ENCODE results near the gene BORCS5. TPM values are rescaled to one million over a fixed set of nuclear protein-coding genes. Genes with fewer than 3 reads are reported as not detected.

The BORCS5 gene
- total and polyA plus RNA-seq, 2 donors (not counting 1 experiment from before 2014, with no cell fraction given): 11.9 to 46.2 TPM

- no peak for DNase-seq
- Mint-ChIP-seq H3K27ac (no peak overlapping the region), H3K4me3 (no peak overlapping the region), H3K9me3 (ENCODE audit: insufficient read depth) (no peaks in the 10 kb centered on the region), H3K4me1 (no peaks in the 10 kb centered on the region), H3K27me3 (no peaks in the 10 kb centered on the region)
- no peak for ATAC-seq (ENCODE audit: low read depth)
- Histone ChIP-seq H3K27ac (ENCODE audit: low read length in 2 of 2) (no peak overlapping the region), H3K4me2 (replicated peaks; ENCODE audit: low read depth, low read length, poor library complexity, severe bottlenecking) (no peak overlapping the region), H3K27me3 (replicated peaks in 1 of 4; ENCODE audit: control extremely low read depth in 1 of 4, control insufficient read depth in 3 of 4, insufficient read depth in 4 of 4, low read length in 3 of 4) (no peaks in the 10 kb centered on the region), H3K9me3 (ENCODE audit: control extremely low read depth in 1 of 3, control insufficient read depth in 2 of 3, insufficient read depth in 1 of 3, low read length in 2 of 3) (no peaks in the 10 kb centered on the region), H2AFZ (ENCODE audit: insufficient read depth, low read depth, low read length, poor library complexity, severe bottlenecking) (no peak overlapping the region), H3K79me2 (ENCODE audit: control insufficient read depth, insufficient read depth, low read length) (peaks cover 15% of the 10 kb centered on the region), H4K20me1 (ENCODE audit: control insufficient read depth, insufficient read depth, low read length, poor library complexity, severe bottlenecking) (no peaks in the 10 kb centered on the region), H3K36me3 (replicated peaks in 1 of 2; ENCODE audit: control extremely low read depth in 1 of 2, control insufficient read depth in 1 of 2, extremely low read depth in 1 of 2, insufficient read depth in 2 of 2, low read length in 1 of 2) (peaks cover 2 to 15% of the 10 kb centered on the region in 2 experiments), H3K9ac (ENCODE audit: low read length) (no peak overlapping the region), H3K4me1 (ENCODE audit: control insufficient read depth in 2 of 2, insufficient read depth in 2 of 2, low read length in 2 of 2) (no peaks in the 10 kb centered on the region), H3K4me3 (ENCODE audit: control extremely low read depth in 1 of 5, extremely low read depth in 1 of 5, insufficient read depth in 1 of 5, low read depth in 2 of 5, low read length in 4 of 5) (no peak overlapping the region)
- 100% methylated on average over 1 of the region's 4 CpGs for WGBS (ENCODE audit: insufficient coverage)
- POLR2A ChIA-PET: no interaction called here
- TF ChIP-seq CTCF (IDR thresholded peaks at IDR 0.05) (no peak), EZH2 (IDR thresholded peaks at IDR 0.05; ENCODE audit: borderline replicate concordance, insufficient read depth, low read depth, low read length, poor library complexity, severe bottlenecking) (no peak)
- intact Hi-C loops (cut with micrococcal nuclease): no loop called here
- CTCF ChIA-PET: interaction anchor here (10.8 kb wide), 1 partner anchor 364 kb away, joined by 168 read pairs; no protein-coding TSS in a partner anchor
These were observed 16.3 kb downstream of the BORCS5 start for GRCh38 chr12:12372946-12373722.
